ENCODE measurements around the gene GRHL3.
A peak's percentile ranks its signal among the peaks of the same experiment; 100 is the strongest.
"Not testable (repeated sequence)": the region's sequence is repeated elsewhere in the genome, so short reads cannot be mapped to it uniquely, and the experiment has no call there.

GRHL3 gene

GRCh38 chr1:24319312-24319863 is at the start of gene GRHL3:
Gene GRHL3, plus strand, starts transcription at chr1:24319357. Its CDS starts 195 bp downstream, at chr1:24319552.
- no peak within 1 kb of the TSS for H3K4me3 ChIP-seq (ENCODE audit: low read depth in 1 of 5, low read length in 5 of 5)
- H3K27me3 ChIP-seq (ENCODE audit: control insufficient read depth in 5 of 5, insufficient read depth in 4 of 5, low read length in 5 of 5): peaks cover 10 to 28% (median 17%) of the 10 kb centered on the region in 5 donors
- no peaks in the 10 kb centered on the region for H3K36me3 ChIP-seq (ENCODE audit: control insufficient read depth in 5 of 5, insufficient read depth in 5 of 5, low read length in 5 of 5)
- H3K9ac ChIP-seq (ENCODE audit: low read length in 5 of 5): peak within 1 kb of the TSS in 1 of 5 donors; percentile 7
- H3K27ac ChIP-seq (ENCODE audit: low read depth, low read length): no peak within 1 kb of the TSS
- no peaks in the 10 kb centered on the region for H3K9me3 ChIP-seq (ENCODE audit: control insufficient read depth in 5 of 5, low read length in 5 of 5)
- peaks cover 0 to 27% (median 21%) of the 10 kb centered on the region in 5 donors for H3K4me1 ChIP-seq (ENCODE audit: control insufficient read depth in 5 of 5, insufficient read depth in 5 of 5, low read length in 5 of 5)

- peaks cover 4 to 24% (median 12%) of the 10 kb centered on the region in 5 donors for H3K27me3 ChIP-seq (ENCODE audit: control insufficient read depth in 5 of 5, insufficient read depth in 4 of 5, low read length in 5 of 5)
- H3K36me3 ChIP-seq (ENCODE audit: control insufficient read depth in 5 of 5, insufficient read depth in 5 of 5, low read length in 5 of 5); H3K4me3 ChIP-seq (ENCODE audit: low read depth in 1 of 5, low read length in 5 of 5); H3K9ac ChIP-seq (ENCODE audit: low read length in 5 of 5); H3K27ac ChIP-seq (ENCODE audit: low read depth, low read length); H3K9me3 ChIP-seq (ENCODE audit: control insufficient read depth in 5 of 5, low read length in 5 of 5); H3K4me1 ChIP-seq (ENCODE audit: control insufficient read depth in 5 of 5, insufficient read depth in 5 of 5, low read length in 5 of 5): not testable (repeated sequence)
Observed at GRCh38 chr1:24274203-24275103, 44.7 kb upstream of the GRHL3 start.

GRCh38 chr1:24275104-24275410 is 44.1 kb upstream of the GRHL3 start:
- peaks cover 4 to 24% (median 15%) of the 10 kb centered on the region in 5 donors for H3K27me3 ChIP-seq (ENCODE audit: control insufficient read depth in 5 of 5, insufficient read depth in 4 of 5, low read length in 5 of 5)
- H3K9ac ChIP-seq (ENCODE audit: low read length in 5 of 5): no peak overlapping the region
- H3K36me3 ChIP-seq (ENCODE audit: control insufficient read depth in 5 of 5, insufficient read depth in 5 of 5, low read length in 5 of 5): no peaks in the 10 kb centered on the region
- H3K27ac ChIP-seq (ENCODE audit: low read depth, low read length): no peak overlapping the region
- no peak overlapping the region for H3K4me3 ChIP-seq (ENCODE audit: low read depth in 1 of 5, low read length in 5 of 5)
- H3K9me3 ChIP-seq (ENCODE audit: control insufficient read depth in 5 of 5, low read length in 5 of 5): peaks cover 0 to under 1% (median 0%) of the 10 kb centered on the region in 5 donors
- peaks cover 0 to 3% (median 0%) of the 10 kb centered on the region in 5 donors for H3K4me1 ChIP-seq (ENCODE audit: control insufficient read depth in 5 of 5, insufficient read depth in 5 of 5, low read length in 5 of 5)

GRCh38 chr1:24275510-24275909 is 43.6 kb upstream of the GRHL3 start:
- peaks cover 4 to 24% (median 15%) of the 10 kb centered on the region in 5 donors for H3K27me3 ChIP-seq (ENCODE audit: control insufficient read depth in 5 of 5, insufficient read depth in 4 of 5, low read length in 5 of 5)

GRCh38 chr1:24276791-24277190 is 42.4 kb upstream of the GRHL3 start:
- no peak overlapping the region for H3K4me3 ChIP-seq (ENCODE audit: low read depth in 1 of 5, low read length in 5 of 5)
- H3K9ac ChIP-seq (ENCODE audit: low read length in 5 of 5): no peak overlapping the region
- H3K27me3 ChIP-seq (ENCODE audit: control insufficient read depth in 5 of 5, insufficient read depth in 4 of 5, low read length in 5 of 5): peaks cover 7 to 24% (median 15%) of the 10 kb centered on the region in 5 donors
- H3K4me1 ChIP-seq (ENCODE audit: control insufficient read depth in 5 of 5, insufficient read depth in 5 of 5, low read length in 5 of 5): peaks cover 0 to 3% (median 0%) of the 10 kb centered on the region in 5 donors
- H3K9me3 ChIP-seq (ENCODE audit: control insufficient read depth in 5 of 5, low read length in 5 of 5): no peaks in the 10 kb centered on the region
- no peak overlapping the region for H3K27ac ChIP-seq (ENCODE audit: low read depth, low read length)
- no peaks in the 10 kb centered on the region for H3K36me3 ChIP-seq (ENCODE audit: control insufficient read depth in 5 of 5, insufficient read depth in 5 of 5, low read length in 5 of 5)

More at GRCh38 chr1:24275510-24275909, 43.6 kb upstream of the GRHL3 start:
- Histone ChIP-seq H3K36me3 (ENCODE audit: control insufficient read depth in 5 of 5, insufficient read depth in 5 of 5, low read length in 5 of 5) (no peaks in the 10 kb centered on the region), H3K9me3 (ENCODE audit: control insufficient read depth in 5 of 5, low read length in 5 of 5) (no peaks in the 10 kb centered on the region), H3K27ac (ENCODE audit: low read depth, low read length) (no peak overlapping the region), H3K4me3 (ENCODE audit: low read depth in 1 of 5, low read length in 5 of 5) (no peak overlapping the region), H3K4me1 (ENCODE audit: control insufficient read depth in 5 of 5, insufficient read depth in 5 of 5, low read length in 5 of 5) (peaks cover 0 to 3% (median 0%) of the 10 kb centered on the region in 5 donors), H3K9ac (ENCODE audit: low read length in 5 of 5) (no peak overlapping the region)

- Histone ChIP-seq H3K27me3 (ENCODE audit: control insufficient read depth in 5 of 5, insufficient read depth in 4 of 5, low read length in 5 of 5) (peaks cover 8 to 24% (median 15%) of the 10 kb centered on the region in 5 donors), H3K27ac (ENCODE audit: low read depth, low read length) (no peak overlapping the region), H3K4me1 (ENCODE audit: control insufficient read depth in 5 of 5, insufficient read depth in 5 of 5, low read length in 5 of 5) (peaks cover 0 to 3% (median 0%) of the 10 kb centered on the region in 5 donors), H3K9me3 (ENCODE audit: control insufficient read depth in 5 of 5, low read length in 5 of 5) (no peaks in the 10 kb centered on the region), H3K4me3 (ENCODE audit: low read depth in 1 of 5, low read length in 5 of 5) (no peak overlapping the region), H3K36me3 (ENCODE audit: control insufficient read depth in 5 of 5, insufficient read depth in 5 of 5, low read length in 5 of 5) (no peaks in the 10 kb centered on the region), H3K9ac (ENCODE audit: low read length in 5 of 5) (no peak overlapping the region)
Observed at GRCh38 chr1:24277420-24278169, 41.6 kb upstream of the GRHL3 start.

- Histone ChIP-seq H3K9me3 (ENCODE audit: control insufficient read depth in 5 of 5, low read length in 5 of 5) (no peaks in the 10 kb centered on the region), H3K4me3 (ENCODE audit: low read depth in 1 of 5, low read length in 5 of 5) (no peak overlapping the region), H3K27ac (ENCODE audit: low read depth, low read length) (no peak overlapping the region), H3K27me3 (ENCODE audit: control insufficient read depth in 5 of 5, insufficient read depth in 4 of 5, low read length in 5 of 5) (peaks cover 12 to 24% (median 16%) of the 10 kb centered on the region in 5 donors), H3K4me1 (ENCODE audit: control insufficient read depth in 5 of 5, insufficient read depth in 5 of 5, low read length in 5 of 5) (peaks cover 0 to 6% (median 0%) of the 10 kb centered on the region in 5 donors), H3K36me3 (ENCODE audit: control insufficient read depth in 5 of 5, insufficient read depth in 5 of 5, low read length in 5 of 5) (no peaks in the 10 kb centered on the region), H3K9ac (ENCODE audit: low read length in 5 of 5) (no peak overlapping the region)
Observed at GRCh38 chr1:24278726-24279125, 40.4 kb upstream of the GRHL3 start.

- peaks cover 0 to 7% (median 0%) of the 10 kb centered on the region in 5 donors for H3K4me1 ChIP-seq (ENCODE audit: control insufficient read depth in 5 of 5, insufficient read depth in 5 of 5, low read length in 5 of 5)
- peaks cover 12 to 19% (median 15%) of the 10 kb centered on the region in 5 donors for H3K27me3 ChIP-seq (ENCODE audit: control insufficient read depth in 5 of 5, insufficient read depth in 4 of 5, low read length in 5 of 5)
- no peaks in the 10 kb centered on the region for H3K9me3 ChIP-seq (ENCODE audit: control insufficient read depth in 5 of 5, low read length in 5 of 5)
- no peak overlapping the region for H3K27ac ChIP-seq (ENCODE audit: low read depth, low read length)
- no peak overlapping the region for H3K9ac ChIP-seq (ENCODE audit: low read length in 5 of 5)
- no peak overlapping the region for H3K4me3 ChIP-seq (ENCODE audit: low read depth in 1 of 5, low read length in 5 of 5)
- H3K36me3 ChIP-seq (ENCODE audit: control insufficient read depth in 5 of 5, insufficient read depth in 5 of 5, low read length in 5 of 5): no peaks in the 10 kb centered on the region
Observed at GRCh38 chr1:24279590-24280232, 39.4 kb upstream of the GRHL3 start.

GRCh38 chr1:24281591-24281990 is 37.6 kb upstream of the GRHL3 start:
- Histone ChIP-seq H3K9ac (ENCODE audit: low read length in 5 of 5) (no peak overlapping the region), H3K27ac (ENCODE audit: low read depth, low read length) (no peak overlapping the region), H3K4me1 (ENCODE audit: control insufficient read depth in 5 of 5, insufficient read depth in 5 of 5, low read length in 5 of 5) (peaks cover 0 to 7% (median 0%) of the 10 kb centered on the region in 5 donors), H3K27me3 (ENCODE audit: control insufficient read depth in 5 of 5, insufficient read depth in 4 of 5, low read length in 5 of 5) (peaks cover 4 to 20% (median 12%) of the 10 kb centered on the region in 5 donors), H3K36me3 (ENCODE audit: control insufficient read depth in 5 of 5, insufficient read depth in 5 of 5, low read length in 5 of 5) (no peaks in the 10 kb centered on the region), H3K9me3 (ENCODE audit: control insufficient read depth in 5 of 5, low read length in 5 of 5) (no peaks in the 10 kb centered on the region), H3K4me3 (ENCODE audit: low read depth in 1 of 5, low read length in 5 of 5) (no peak overlapping the region)
